ENCODE results near the gene MTARC1.

Gene MTARC1

DNA sequence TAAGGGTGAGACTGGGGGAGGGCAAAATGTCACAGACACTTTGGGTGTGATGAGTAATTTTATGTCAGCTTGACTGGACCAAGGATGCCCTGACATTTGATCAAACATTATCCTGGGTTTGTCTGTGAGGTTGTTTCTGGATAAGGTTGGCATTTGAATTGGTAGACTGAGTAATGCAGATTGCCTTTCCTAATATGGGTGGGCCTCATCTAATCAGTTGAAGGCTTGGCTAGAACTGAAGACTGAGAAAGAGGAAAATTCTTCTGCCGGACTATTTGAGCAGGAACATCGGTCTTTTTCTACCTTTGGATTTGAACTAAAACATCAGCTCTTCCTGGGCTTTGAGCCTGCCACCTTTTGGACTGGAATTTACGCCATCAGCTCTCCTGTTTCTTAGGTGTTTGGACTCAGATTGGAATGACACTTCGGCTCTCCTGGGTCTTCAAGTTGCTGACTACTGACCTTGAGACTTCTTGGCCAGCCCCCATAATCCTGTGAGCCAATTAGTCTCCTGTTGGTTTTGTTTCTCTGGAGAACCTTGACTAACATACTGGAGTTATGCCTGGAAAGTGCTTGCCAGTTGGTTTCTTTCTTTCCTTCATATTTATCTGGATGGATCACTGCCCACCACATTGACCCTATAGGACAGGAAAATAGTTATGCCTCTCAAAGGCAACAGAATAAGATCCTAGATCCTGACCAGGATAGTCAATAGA lies 47.6 kb downstream of the MTARC1 start:
- no peak for DNase-seq

All from C1 segment of cervical spinal cord (tissue), 14 donors.